ENCODE results near the gene RUVBL1.

GRCh38 chr3:128051459-128051836 is 72.2 kb downstream of the RUVBL1 start:
- TF ChIP-seq POLR2A (IDR thresholded peaks at IDR 0.05), result no peak
- TF ChIP-seq EP300 (IDR thresholded peaks at IDR 0.05), result no peak
- TF ChIP-seq CTCF (IDR thresholded peaks at IDR 0.05), result no peak
